Thymus (tissue), 14 donors: ENCODE data around the gene SMAD5. TPM values are rescaled to one million over a fixed set of nuclear protein-coding genes. Genes with fewer than 3 reads are reported as not detected.

Experiments used
- DNase-seq, 9 donors: peaks; one replicate each; pipeline ENCODE4 v3.0.0-alpha.2; 2013; ENCODE audit warnings: low spot score in 9 of 9, low read depth in 6 of 9, missing footprints in 1 of 9
- H3K27ac ChIP-seq, 2 donors: one replicate each; pipeline ENCODE4 v1.5.1; 2013; ENCODE audit warnings: control low read depth in 1 of 2, low read depth in 1 of 2, low read length in 1 of 2, mild to moderate bottlenecking in 1 of 2, moderate library complexity in 1 of 2
- H3K27me3 ChIP-seq, 2 donors: one replicate each; pipeline ENCODE4 v1.5.1; 2013; ENCODE audit warnings: low read length in 1 of 2; ENCODE audit not compliant: control insufficient read depth in 2 of 2, insufficient read depth in 1 of 2
- H3K36me3 ChIP-seq, 2 donors: one replicate each; pipeline ENCODE4 v1.5.1; 2013; ENCODE audit warnings: low read length in 1 of 2, mild to moderate bottlenecking in 1 of 2, moderate library complexity in 1 of 2; ENCODE audit not compliant: control insufficient read depth in 2 of 2, insufficient read depth in 2 of 2
- H3K4me1 ChIP-seq, 2 donors: one replicate each; pipeline ENCODE4 v1.5.1; 2013; ENCODE audit warnings: low read length in 2 of 2; ENCODE audit not compliant: control insufficient read depth in 2 of 2, insufficient read depth in 2 of 2
- H3K4me3 ChIP-seq, 2 donors: one replicate each; pipeline ENCODE4 v1.5.1; 2013; ENCODE audit warnings: low read length in 2 of 2, control low read depth in 1 of 2, mild to moderate bottlenecking in 1 of 2
- H3K9me3 ChIP-seq, 2 donors: one replicate each; pipeline ENCODE4 v1.5.1; 2013; ENCODE audit warnings: low read length in 1 of 2, mild to moderate bottlenecking in 1 of 2; ENCODE audit not compliant: control insufficient read depth in 2 of 2, insufficient read depth in 1 of 2
- WGBS: extraction: QIAGEN DNeasy Blood & Tissue Kit; methylation state at CpG from one replicate; pipeline ENCODE4 v1.1.7; 2013; 5-methylcytosine and 5-hydroxymethylcytosine counted together
- long read RNA-seq, 10 donors: transcript quantifications; one replicate each; lab custom pipeline, GENCODE V29; 2026
- polyA plus RNA-seq: library from polyadenylated mRNA; stranded (reverse); fragments of 200-250 nt; gene quantifications from one replicate; pipeline ENCODE4 v1.2.3, GENCODE V29; 2013
- total RNA-seq: library from RNA; stranded (reverse); fragments of 120-200 nt; gene quantifications from one replicate; pipeline ENCODE4 v1.2.4, GENCODE V29; 2013
- donor health status: healthy.

The SMAD5 gene
- total RNA-seq (20.1 TPM), polyA plus RNA-seq (12.2 TPM)
- long read RNA-seq, donor 1 = 0 reads
- long read RNA-seq, donor 2 = 0 reads
- long read RNA-seq, donor 3, partial matches to known transcripts = 0 of 2 reads
- long read RNA-seq, donor 3, other reads (novel, unspliced or antisense) = 0 of 2 reads
- long read RNA-seq, donor 4, full-length matches to known transcripts = 4 of 4 reads
- long read RNA-seq, donor 4, partial matches to known transcripts = 0 of 4 reads
- long read RNA-seq, donor 4, other reads (novel, unspliced or antisense) = 0 of 4 reads
- long read RNA-seq, donor 5, partial matches to known transcripts = 0 of 1 reads
- long read RNA-seq, donor 5, other reads (novel, unspliced or antisense) = 0 of 1 reads
- long read RNA-seq, donor 6, full-length matches to known transcripts = 3 of 3 reads
- long read RNA-seq, donor 6, partial matches to known transcripts = 0 of 3 reads
- long read RNA-seq, donor 6, other reads (novel, unspliced or antisense) = 0 of 3 reads
- long read RNA-seq, donor 7, full-length matches to known transcripts = 3 of 3 reads
- long read RNA-seq, donor 7, partial matches to known transcripts = 0 of 3 reads
- long read RNA-seq, donor 7, other reads (novel, unspliced or antisense) = 0 of 3 reads
- long read RNA-seq, donor 8, partial matches to known transcripts = 0 of 1 reads
- long read RNA-seq, donor 8, other reads (novel, unspliced or antisense) = 0 of 1 reads
- long read RNA-seq, donor 9, full-length matches to known transcripts = 2 of 2 reads
- long read RNA-seq, donor 9, partial matches to known transcripts = 0 of 2 reads
- long read RNA-seq, donor 9, other reads (novel, unspliced or antisense) = 0 of 2 reads
- long read RNA-seq, donor 10, full-length matches to known transcripts = 4 of 4 reads
- long read RNA-seq, donor 10, partial matches to known transcripts = 0 of 4 reads
- long read RNA-seq, donor 10, other reads (novel, unspliced or antisense) = 0 of 4 reads

DNA sequence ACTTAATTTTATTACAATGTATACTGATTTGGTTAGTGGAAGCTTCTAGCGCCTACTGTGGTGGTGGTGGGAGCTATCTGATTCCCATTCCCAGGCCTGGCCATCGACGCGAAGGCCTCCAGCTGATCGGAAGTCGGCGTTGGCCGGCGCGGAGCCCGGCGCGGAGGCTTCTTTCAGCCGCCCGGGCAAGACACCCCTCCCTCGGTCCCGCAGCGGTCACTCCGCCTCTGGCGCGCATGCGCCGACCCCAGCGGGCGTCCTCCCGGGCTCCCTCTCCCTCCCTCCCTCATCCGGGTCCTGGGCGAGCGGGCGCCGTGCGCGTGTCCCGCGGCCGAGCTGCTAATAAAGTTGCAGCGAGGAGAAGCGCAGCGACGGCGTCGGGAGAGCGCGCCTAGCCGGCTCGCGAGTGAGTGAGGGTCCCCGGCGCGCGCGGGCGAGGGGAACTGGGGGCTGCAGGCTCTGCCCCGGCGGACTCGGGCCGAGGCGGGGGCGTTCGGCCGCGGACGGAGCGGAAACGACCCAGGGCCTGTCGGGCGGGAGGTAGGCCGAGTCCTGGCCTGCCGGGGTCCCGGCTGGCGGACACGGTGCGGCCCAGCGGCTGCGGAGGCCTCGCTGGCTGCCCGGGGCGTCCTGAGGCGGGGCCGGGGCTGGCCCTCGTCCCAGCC lies at the start of gene SMAD5:
Gene SMAD5, plus strand, starts transcription at position 289 of the 665 bp plus-strand sequence. CDS start 20,916 bp downstream, outside the sequence.
- Histone ChIP-seq H3K27ac (peak within 1 kb of the TSS; percentile 65 to 89), H3K9me3 (no peaks in the 10 kb centered on the region), H3K27me3 (peaks cover 7 to 24% of the 10 kb centered on the region in 2 donors), H3K36me3 (no peaks in the 10 kb centered on the region), H3K4me3 (peak within 1 kb of the TSS; percentile 59 to 79), H3K4me1 (peaks cover 3 to 5% of the 10 kb centered on the region in 2 donors)
- WGBS = under 1% methylated on average over 81 of the region's 81 CpGs
- peak in 8 of 9 donors; percentile 37 to 80 (median 62) for DNase-seq

DNA sequence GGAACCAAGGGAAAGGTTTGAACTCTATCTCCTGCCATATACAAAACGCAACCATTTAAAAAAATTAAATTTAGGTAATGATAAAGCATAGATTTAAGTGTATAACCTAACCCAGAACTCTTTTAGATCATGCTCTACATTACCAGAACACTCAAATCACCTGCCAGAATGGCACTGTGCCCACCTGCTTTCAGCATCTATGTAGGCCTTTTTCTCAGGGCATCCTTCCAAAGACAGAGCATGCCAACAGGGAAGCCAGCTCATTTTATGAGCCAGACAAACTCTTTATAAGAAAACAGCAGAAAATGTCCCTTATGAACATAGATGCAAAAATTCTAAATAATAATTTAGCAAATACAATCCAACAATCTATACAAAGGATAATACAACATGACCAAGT lies 47.9 kb upstream of the SMAD5 start:
- Histone ChIP-seq H3K36me3 (no peaks in the 10 kb centered on the region), H3K27me3 (peaks cover 21 to 31% of the 10 kb centered on the region in 2 donors), H3K4me3 (no peak overlapping the region), H3K27ac (no peak overlapping the region), H3K4me1 (peaks cover 0 to 2% of the 10 kb centered on the region in 2 donors), H3K9me3 (no peaks in the 10 kb centered on the region)
- WGBS = 95% methylated on average over 1 of the region's 1 CpG
- DNase-seq = no peak

DNA sequence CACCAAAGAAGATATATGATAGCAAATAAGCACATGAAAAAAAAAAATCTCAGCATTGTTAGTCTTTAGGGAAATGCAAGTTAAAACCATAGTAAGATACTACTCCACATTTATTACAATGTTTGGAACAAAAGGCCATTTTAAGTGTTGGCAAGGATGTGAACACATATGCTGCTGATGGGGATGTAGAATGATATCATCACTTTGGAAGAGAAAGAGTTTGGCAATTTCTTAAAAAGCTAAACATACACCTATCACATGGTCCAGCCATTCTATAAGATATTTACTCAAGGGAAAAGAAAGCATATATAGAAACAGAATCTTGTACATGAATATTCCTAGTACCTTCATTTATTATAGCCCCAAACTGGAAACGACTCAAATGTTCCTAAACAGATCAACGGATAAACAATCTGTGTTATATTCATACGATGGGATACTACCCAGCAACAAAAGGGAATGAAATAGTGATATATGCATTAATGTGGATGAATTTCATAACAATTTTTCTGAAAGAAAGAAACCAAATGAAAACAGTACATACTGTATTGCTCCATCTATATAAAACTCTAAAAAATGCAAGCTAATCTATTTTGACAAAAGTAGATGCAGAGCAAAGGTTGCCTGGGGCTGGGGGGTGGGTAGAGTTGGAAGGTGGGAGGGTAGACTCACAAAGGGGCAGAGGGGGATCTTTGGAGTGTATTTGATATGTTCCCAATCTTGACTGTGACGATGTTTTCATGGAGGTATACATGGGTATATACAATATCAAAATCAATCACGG lies 45.7 kb upstream of the SMAD5 start:
- no peak overlapping the region for H3K27ac ChIP-seq
- WGBS = 96% methylated on average over 5 of the region's 5 CpGs

DNA sequence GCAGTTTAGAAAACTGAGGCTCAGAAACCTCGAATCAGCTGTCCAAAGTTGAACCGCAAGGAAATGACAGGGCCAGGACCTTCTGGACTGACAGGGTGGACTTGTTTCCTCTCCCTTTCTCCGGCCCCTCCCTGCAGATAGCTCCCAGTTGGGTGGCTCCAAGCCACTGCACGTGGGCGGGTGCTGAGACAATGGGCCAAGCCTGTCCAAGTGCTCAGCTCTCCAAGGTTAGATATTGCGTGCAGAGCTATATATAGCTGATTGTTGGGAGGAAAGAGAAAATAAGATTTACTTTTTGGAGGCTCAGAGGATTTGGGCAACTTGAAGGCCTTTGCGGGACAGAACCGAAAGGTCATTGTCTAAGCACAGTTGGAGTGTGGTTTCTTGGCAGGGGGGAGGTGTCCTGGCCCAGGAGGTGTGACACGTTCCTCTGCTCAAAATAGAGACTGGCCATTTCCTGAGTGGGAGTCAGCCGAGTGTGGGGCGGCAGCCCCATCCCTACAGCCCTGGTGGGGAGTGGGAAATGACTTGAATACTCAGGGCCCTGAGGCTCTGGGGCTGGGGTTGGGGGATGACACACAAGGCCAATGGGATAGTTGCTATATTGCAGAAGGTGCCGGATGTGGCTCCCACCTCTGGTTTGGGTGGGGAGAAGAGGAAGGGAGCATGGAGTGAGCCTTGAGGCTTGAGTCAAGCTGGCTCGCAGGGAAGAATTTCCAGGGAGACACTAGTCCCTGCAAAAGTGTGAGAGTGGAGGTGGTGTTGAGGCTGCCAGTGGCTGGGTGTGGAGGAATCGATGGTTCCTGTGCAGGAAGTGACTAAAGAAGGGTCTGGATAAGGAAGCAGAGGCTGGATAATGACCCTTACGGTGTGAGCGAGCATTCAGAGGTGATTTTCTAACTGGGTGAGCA lies 44.4 kb upstream of the SMAD5 start:
- 89% methylated on average over 16 of the region's 16 CpGs for WGBS
- H3K27ac ChIP-seq = no peak overlapping the region
- no peak for DNase-seq
- no peaks in the 10 kb centered on the region for H3K9me3 ChIP-seq
- H3K27me3 ChIP-seq = peaks cover 0 to 2% of the 10 kb centered on the region in 2 donors
- H3K36me3 ChIP-seq = no peaks in the 10 kb centered on the region
- no peak overlapping the region for H3K4me3 ChIP-seq
- no peaks in the 10 kb centered on the region for H3K4me1 ChIP-seq

More for the DNA sequence above, 45.7 kb upstream of the SMAD5 start:
- H3K4me3 ChIP-seq = no peak overlapping the region
- no peak for DNase-seq
- no peaks in the 10 kb centered on the region for H3K4me1 ChIP-seq
- no peaks in the 10 kb centered on the region for H3K9me3 ChIP-seq
- H3K27me3 ChIP-seq = peaks cover 7 to 10% of the 10 kb centered on the region in 2 donors
- no peaks in the 10 kb centered on the region for H3K36me3 ChIP-seq

DNA sequence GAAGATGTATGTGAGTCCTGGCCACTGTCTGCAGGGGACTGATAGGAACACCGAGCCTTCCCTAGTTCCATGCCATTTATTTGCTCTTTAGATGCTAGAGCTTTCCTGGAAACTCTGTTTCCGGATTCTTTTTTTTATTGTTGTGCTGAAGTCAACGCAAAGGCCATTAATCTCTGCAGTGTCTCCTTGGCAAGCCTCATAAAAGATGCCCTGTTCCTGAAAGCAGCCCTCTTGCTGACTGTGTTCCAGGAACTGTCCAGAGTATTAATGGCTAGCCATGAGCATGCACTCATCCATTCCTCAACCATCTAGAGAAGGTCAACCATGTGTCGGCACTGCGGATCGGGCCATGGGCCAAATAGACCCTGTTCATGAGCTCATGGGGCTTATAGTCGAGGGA lies 42.9 kb upstream of the SMAD5 start:
- no peaks in the 10 kb centered on the region for H3K9me3 ChIP-seq
- no peaks in the 10 kb centered on the region for H3K36me3 ChIP-seq
- H3K27me3 ChIP-seq = peaks cover 0 to 4% of the 10 kb centered on the region in 2 donors
- WGBS = 90% methylated on average over 7 of the region's 7 CpGs
- H3K27ac ChIP-seq = no peak overlapping the region
- no peak for DNase-seq
- no peak overlapping the region for H3K4me3 ChIP-seq
- no peaks in the 10 kb centered on the region for H3K4me1 ChIP-seq

DNA sequence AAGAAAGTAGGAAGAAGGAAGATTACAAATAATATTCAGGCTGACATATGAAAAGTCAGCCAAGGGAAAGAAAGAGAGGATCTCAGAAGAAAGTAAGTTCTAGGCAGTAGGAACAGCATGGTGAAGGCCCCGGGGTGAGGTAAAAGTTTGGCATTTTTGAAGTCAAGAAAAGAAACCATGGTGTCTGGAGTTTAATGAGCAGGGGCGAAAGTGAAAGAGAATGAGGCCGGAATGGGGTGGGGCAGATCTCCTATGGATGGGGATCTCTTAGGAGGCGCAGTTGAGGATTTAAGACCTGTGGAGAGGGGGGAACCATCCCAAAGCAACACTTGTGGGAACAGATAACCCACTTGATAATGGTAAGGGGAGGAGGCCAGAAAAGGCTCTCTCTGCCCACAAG lies 42.3 kb upstream of the SMAD5 start:
- no peaks in the 10 kb centered on the region for H3K4me1 ChIP-seq

DNA sequence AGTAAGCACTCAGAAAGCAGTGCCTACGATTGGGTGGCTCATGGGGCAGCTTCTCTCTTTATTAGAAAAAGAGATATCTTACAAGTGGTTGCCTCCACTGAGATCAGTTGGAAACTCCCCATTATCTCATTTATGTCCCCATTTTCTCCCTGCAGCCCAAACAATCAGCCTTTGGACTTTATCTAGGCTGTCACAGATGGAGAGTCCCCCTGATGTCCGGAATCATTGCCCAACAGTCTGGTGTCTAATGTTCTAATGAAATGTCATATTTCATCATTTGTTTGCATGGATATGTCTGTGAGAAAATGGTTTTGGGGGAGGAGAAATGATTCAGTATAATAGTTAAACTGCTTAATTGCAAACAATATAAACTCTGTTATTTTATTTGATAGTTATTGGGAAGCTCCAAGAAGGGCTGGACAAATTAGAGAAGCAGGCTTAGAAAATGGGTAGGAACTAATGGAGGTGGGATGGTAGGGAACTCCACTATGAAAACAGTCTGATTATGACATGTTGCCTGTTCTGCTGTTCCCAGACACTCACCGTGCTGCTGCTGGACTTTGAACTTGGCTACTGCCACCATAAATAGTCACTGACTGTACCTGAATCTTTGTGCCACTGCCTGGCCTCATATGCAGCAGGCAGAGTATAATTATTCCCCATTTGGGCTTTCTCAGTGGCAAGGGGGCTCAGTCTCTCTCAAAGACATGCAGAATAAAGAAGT lies 38.3 kb upstream of the SMAD5 start:
- no peak overlapping the region for H3K4me3 ChIP-seq
- no peak overlapping the region for H3K27ac ChIP-seq
- peaks cover 0 to 10% of the 10 kb centered on the region in 2 donors for H3K27me3 ChIP-seq
- no peak for DNase-seq
- no peaks in the 10 kb centered on the region for H3K36me3 ChIP-seq
- WGBS = 89% methylated on average over 3 of the region's 3 CpGs
- H3K9me3 ChIP-seq = no peaks in the 10 kb centered on the region
- H3K4me1 ChIP-seq = no peaks in the 10 kb centered on the region

More for the DNA sequence above, 42.3 kb upstream of the SMAD5 start:
- 95% methylated on average over 4 of the region's 4 CpGs for WGBS
- no peak overlapping the region for H3K4me3 ChIP-seq
- H3K27ac ChIP-seq = no peak overlapping the region
- H3K36me3 ChIP-seq = no peaks in the 10 kb centered on the region
- peaks cover 0 to 4% of the 10 kb centered on the region in 2 donors for H3K27me3 ChIP-seq
- DNase-seq = no peak
- H3K9me3 ChIP-seq = no peaks in the 10 kb centered on the region
